ENCODE measurements around the gene SPTBN1.
"Not testable (repeated sequence)": the region's sequence is repeated elsewhere in the genome, so short reads cannot be mapped to it uniquely, and the experiment has no call there.

The SPTBN1 gene

DNA sequence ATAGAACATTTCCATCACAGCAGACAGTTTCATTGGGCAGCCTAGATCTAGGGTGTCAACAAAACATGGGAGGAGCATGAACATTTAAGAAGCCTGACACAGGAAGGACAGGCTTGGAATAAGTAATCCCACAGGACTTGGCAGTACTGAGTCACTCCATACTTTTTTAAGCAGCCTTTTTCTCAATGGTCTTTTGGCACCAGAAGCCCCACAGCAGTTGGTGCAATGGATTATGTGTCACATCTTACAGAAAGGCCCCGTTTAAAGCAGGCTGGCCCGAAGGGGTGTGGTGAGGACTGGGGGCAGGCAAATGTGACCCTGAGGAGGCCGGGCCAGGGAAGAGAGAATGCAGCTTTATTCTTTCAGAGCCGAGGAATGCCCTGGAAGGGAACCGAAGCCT lies 26.6 kb downstream of the SPTBN1 start:
- H3K4me3 ChIP-seq (ENCODE audit: low read depth, low read length), result no peak overlapping the region
- DNase-seq (ENCODE audit: low read depth), result no peak
- TF ChIP-seq, protein P1, sequence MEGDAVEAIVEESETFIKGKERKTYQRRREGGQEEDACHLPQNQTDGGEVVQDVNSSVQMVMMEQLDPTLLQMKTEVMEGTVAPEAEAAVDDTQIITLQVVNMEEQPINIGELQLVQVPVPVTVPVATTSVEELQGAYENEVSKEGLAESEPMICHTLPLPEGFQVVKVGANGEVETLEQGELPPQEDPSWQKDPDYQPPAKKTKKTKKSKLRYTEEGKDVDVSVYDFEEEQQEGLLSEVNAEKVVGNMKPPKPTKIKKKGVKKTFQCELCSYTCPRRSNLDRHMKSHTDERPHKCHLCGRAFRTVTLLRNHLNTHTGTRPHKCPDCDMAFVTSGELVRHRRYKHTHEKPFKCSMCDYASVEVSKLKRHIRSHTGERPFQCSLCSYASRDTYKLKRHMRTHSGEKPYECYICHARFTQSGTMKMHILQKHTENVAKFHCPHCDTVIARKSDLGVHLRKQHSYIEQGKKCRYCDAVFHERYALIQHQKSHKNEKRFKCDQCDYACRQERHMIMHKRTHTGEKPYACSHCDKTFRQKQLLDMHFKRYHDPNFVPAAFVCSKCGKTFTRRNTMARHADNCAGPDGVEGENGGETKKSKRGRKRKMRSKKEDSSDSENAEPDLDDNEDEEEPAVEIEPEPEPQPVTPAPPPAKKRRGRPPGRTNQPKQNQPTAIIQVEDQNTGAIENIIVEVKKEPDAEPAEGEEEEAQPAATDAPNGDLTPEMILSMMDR (IDR thresholded peaks at IDR 0.05; ENCODE audit: low read depth, low read length, missing control alignments), result no peak

DNA sequence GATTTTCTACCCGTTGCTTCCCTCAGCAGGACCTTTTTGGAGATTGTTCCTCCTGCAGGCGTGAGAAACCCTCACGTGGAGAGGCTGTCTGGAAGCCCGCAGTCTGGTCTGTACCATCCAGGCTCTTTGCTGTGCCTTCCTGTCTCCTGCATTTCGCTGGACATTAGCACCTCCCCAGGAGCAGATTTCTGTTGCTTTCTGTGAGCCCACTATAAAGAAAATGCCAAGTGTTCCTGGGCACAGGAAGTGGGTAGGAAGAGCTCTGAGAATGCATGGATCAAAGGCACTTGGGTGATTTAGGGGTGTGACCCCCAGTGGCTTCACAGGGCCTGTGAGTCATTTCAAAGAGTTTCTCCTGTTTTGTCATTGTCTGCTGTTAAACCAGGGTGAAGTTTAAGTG lies 27.3 kb downstream of the SPTBN1 start:
- no peak overlapping the region for H3K4me3 ChIP-seq (ENCODE audit: low read depth, low read length)
- DNase-seq (ENCODE audit: low read depth), result no peak

DNA sequence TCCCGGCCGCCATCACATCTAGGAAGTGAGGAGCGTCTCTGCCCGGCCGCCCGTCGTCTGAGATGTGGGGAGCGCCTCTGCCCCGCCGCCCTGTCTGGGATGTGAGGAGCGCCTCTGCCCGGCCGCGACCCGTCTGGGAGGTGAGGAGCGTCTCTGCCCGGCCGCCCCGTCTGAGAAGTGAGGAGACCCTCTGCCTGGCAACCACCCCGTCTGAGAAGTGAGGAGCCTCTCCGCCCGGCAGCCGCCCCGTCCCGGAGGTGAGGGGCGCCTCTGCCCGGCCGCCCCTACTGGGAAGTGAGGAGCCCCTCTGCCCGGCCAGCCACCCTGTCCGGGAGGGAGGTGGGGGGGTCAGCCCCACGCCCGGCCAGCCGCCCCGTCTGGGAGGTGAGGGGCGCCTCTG lies 29.6 kb downstream of the SPTBN1 start:
- not testable (repeated sequence) for H3K4me3 ChIP-seq (ENCODE audit: low read depth, low read length); DNase-seq (ENCODE audit: low read depth)

More for the DNA sequence above, 27.3 kb downstream of the SPTBN1 start:
- TF ChIP-seq, protein P1 (IDR thresholded peaks at IDR 0.05; ENCODE audit: low read depth, low read length, missing control alignments), result no peak

DNA sequence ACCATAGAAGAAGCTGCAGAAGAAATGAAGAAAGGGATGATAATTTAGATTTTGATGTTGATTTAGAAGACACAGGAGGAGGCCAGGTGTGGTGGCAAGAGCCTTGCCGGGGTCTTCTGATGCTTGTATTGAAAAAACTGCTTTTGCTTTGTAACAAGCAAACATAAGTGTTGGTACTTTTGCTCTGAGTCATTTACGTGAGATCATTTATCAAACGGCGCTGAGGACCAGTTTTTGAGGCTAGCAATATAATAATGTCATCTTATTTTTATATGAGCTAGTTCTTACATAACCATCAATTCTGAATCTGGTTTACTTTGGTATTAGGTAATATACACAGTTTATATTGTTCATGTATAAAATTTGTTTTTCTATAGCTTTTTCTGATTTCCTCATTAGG lies 30.6 kb downstream of the SPTBN1 start:
- no peak overlapping the region for H3K4me3 ChIP-seq (ENCODE audit: low read depth, low read length)
- TF ChIP-seq, protein P1 (IDR thresholded peaks at IDR 0.05; ENCODE audit: low read depth, low read length, missing control alignments), result no peak

DNA sequence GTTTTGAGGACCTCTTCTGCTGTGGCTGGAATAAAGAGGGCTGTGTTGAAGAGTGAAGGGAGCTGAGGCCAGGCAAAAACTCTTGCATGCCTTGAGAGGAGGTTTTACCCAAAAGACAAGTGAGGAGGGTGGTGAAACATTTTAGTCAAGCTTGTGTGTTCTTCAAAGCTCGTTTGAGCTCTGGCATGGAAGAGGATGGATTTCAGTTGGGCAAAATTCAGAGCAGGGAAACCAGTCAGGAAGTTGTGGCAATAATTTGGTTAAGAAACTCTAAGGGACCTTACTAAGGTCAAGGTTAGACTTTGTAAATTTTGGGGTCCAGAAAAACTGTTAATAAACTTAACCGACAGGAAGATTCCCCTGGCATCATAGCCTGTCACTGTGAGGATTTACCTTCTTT lies 34.7 kb downstream of the SPTBN1 start:
- TF ChIP-seq, protein P1 (IDR thresholded peaks at IDR 0.05; ENCODE audit: low read depth, low read length, missing control alignments), result no peak
- no peak overlapping the region for H3K4me3 ChIP-seq (ENCODE audit: low read depth, low read length)
- no peak for DNase-seq (ENCODE audit: low read depth)

More for the DNA sequence above, 30.6 kb downstream of the SPTBN1 start:
- DNase-seq (ENCODE audit: low read depth), result no peak

DNA sequence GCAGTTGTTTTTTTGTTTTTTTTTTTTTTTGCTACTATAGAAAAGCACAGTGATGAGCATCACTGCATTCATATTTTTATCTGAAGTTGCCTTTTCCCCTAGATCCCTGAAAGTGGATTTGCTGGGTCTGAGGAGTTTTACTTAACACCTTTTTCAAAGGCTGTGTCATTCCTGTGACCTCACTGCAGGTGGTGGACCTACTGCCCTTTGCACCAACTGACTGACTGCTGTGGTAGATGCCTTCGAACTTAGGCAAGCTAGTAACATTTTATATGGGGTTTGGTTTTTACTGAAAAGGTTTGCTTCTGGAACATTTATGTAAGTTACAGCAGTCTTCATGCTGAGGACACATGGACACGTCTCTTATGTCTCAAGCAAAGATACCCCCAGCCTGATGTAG lies 36.2 kb downstream of the SPTBN1 start:
- TF ChIP-seq, protein P1 (IDR thresholded peaks at IDR 0.05; ENCODE audit: low read depth, low read length, missing control alignments), result no peak
- H3K4me3 ChIP-seq (ENCODE audit: low read depth, low read length), result no peak overlapping the region
- DNase-seq (ENCODE audit: low read depth), result no peak

DNA sequence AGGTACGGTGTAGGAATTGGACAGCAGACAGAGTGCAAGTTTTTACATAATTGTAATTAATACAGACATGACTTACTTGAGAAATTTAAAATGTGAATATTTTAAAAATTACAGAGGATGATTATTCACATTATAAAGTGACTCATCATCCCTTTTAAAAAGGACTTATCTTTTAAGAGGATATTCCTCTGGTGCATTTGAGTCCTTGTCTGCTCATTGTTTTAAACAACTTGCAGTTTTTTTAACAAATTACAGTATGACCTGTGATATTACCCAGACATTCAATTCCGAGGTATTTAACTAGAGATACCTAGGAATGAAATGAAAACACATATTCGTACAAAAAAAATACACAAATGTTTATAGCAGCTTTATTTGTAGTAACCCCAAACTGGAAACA lies 38.0 kb downstream of the SPTBN1 start:
- H3K4me3 ChIP-seq (ENCODE audit: low read depth, low read length), result no peak overlapping the region
- TF ChIP-seq, protein P1 (IDR thresholded peaks at IDR 0.05; ENCODE audit: low read depth, low read length, missing control alignments), result no peak

DNA sequence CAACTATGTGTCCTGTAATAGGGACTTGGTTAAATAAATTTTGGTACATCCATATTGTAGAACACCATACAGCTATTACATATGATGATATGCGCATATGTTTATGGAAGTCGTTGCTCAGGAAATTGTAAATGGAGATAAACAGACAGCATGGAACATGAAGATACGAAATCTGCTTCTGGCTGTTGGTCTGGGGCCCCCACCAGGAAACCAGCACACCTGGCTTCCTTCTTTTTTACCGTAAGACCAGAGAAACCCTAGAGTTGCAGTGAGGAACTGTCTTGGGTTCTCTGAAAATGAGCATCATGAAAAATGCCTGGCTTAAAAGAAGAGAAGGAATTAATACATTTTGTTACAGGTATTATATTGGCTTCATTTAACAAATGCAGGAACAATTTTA lies 40.8 kb downstream of the SPTBN1 start:
- no peak for DNase-seq (ENCODE audit: low read depth)
- TF ChIP-seq, protein P1 (IDR thresholded peaks at IDR 0.05; ENCODE audit: low read depth, low read length, missing control alignments), result no peak
- no peak overlapping the region for H3K4me3 ChIP-seq (ENCODE audit: low read depth, low read length)

More for the DNA sequence above, 38.0 kb downstream of the SPTBN1 start:
- DNase-seq (ENCODE audit: low read depth), result no peak

Data from GM12864 (cell line).